ENCODE results near the gene METAP1D. TPM values are rescaled to one million over a fixed set of nuclear protein-coding genes. Genes with fewer than 3 reads are reported as not detected.

Gene METAP1D
- total and polyA plus RNA-seq, 2 of the 4 experiments (the other 2 are of a cell fraction), result 3.4 to 5.5 TPM

GRCh38 chr2:171957061-171957460 is 42.7 kb upstream of the METAP1D start:
- Histone ChIP-seq H3K4me1 (ENCODE audit: control insufficient read depth, insufficient read depth, low read length) (peaks cover 16% of the 10 kb centered on the region), H2BK5ac (ENCODE audit: low read depth, low read length, poor library complexity, severe bottlenecking) (no peak overlapping the region), H4K91ac (ENCODE audit: insufficient read depth, low read depth, low read length) (no peak overlapping the region), H3K9ac (ENCODE audit: low read depth, low read length) (no peak overlapping the region), H3K36me3 (ENCODE audit: control insufficient read depth, insufficient read depth, low read length) (peaks cover 6% of the 10 kb centered on the region; the same call in 1 of the 2 replicates), H3K56ac (ENCODE audit: extremely low read depth, insufficient read depth, low read length) (no peak overlapping the region), H3K9me3 (ENCODE audit: control insufficient read depth, insufficient read depth, low read length) (0 out of 2 replicates have a peak, but pooled peaks cover 1% of the 10 kb centered on the region), H4K20me1 (ENCODE audit: insufficient read depth, low read length) (no peaks in the 10 kb centered on the region; the same call in 1 of the 2 replicates), H3K23ac (ENCODE audit: low read depth, low read length) (no peak overlapping the region), H2BK120ac (ENCODE audit: low read depth, low read length) (no peak overlapping the region), H2AK9ac (replicated peaks; ENCODE audit: low read depth, low read length, poor library complexity) (no peak overlapping the region), H2BK20ac (ENCODE audit: low read depth, low read length) (no peak overlapping the region), H3K14ac (replicated peaks; ENCODE audit: low read depth, low read length) (no peak overlapping the region), H3K4ac (ENCODE audit: low read depth, low read length) (no peak overlapping the region), H3K79me1 (ENCODE audit: low read depth in 1 of 2, low read length in 2 of 2) (peaks cover 11 to 39% of the 10 kb centered on the region in 2 experiments), H2BK15ac (ENCODE audit: low read depth, low read length) (no peak overlapping the region), H4K8ac (ENCODE audit: low read depth in 2 of 2, low read length in 2 of 2) (no peak overlapping the region), H2AK5ac (ENCODE audit: low read depth, low read length) (no peak overlapping the region), H3K4me2 (ENCODE audit: low read depth, low read length) (no peak overlapping the region), H3K27ac (ENCODE audit: insufficient read depth, low read length) (no peak overlapping the region), H3K27me3 (ENCODE audit: control insufficient read depth, insufficient read depth, low read length) (no peaks in the 10 kb centered on the region), H3K4me3 (ENCODE audit: insufficient read depth, low read depth, low read length) (no peak overlapping the region), H3K18ac (ENCODE audit: low read depth, low read length) (no peak overlapping the region), H2AFZ (replicated peaks; ENCODE audit: low read length, poor library complexity) (no peak overlapping the region), H3K9me1 (ENCODE audit: insufficient read depth, low read length) (peaks cover 11% of the 10 kb centered on the region), H4K5ac (ENCODE audit: low read depth, low read length) (no peak overlapping the region)
- ATAC-seq (ENCODE audit: low read depth) (no peak), DNase-seq (no peak)
- BruUV-seq (replicated peaks), result no TSS peak
- dilution Hi-C loops (cut with HindIII; ENCODE audit: low sequenced_read_pairs, unreplicated experiment), result no loop called here
- intact Hi-C loops (cut with micrococcal nuclease), result no loop called here
- CTCF ChIA-PET, result no interaction called here
- POLR2A ChIA-PET (ENCODE audit: unreplicated experiment), result no interaction called here
- TF ChIP-seq, protein P1, sequence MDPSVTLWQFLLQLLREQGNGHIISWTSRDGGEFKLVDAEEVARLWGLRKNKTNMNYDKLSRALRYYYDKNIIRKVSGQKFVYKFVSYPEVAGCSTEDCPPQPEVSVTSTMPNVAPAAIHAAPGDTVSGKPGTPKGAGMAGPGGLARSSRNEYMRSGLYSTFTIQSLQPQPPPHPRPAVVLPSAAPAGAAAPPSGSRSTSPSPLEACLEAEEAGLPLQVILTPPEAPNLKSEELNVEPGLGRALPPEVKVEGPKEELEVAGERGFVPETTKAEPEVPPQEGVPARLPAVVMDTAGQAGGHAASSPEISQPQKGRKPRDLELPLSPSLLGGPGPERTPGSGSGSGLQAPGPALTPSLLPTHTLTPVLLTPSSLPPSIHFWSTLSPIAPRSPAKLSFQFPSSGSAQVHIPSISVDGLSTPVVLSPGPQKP (IDR thresholded peaks at IDR 0.05; ENCODE audit: borderline replicate concordance, low read depth, low read length), result no peak
- no peak for TF ChIP-seq MAZ (IDR thresholded peaks at IDR 0.05; ENCODE audit: borderline replicate concordance, low read depth, low read length)
- TF ChIP-seq BHLHE40 (IDR thresholded peaks at IDR 0.05; ENCODE audit: low read depth, low read length), result no peak
- in situ Hi-C loops (cut with MboI; ENCODE audit: low sequenced_read_pairs), result no loop called here
- WGBS, 2 experiments (ENCODE audit: extremely low coverage in 2 of 2, insufficient read length in 1 of 2), result no CpG with 5 or more reads among the region's 2 CpGs
